HG03064 (cell line): ENCODE results near the gene SLK.

ENCODE experiments used
- ATAC-seq: cut with Tn5 transposase; IDR thresholded peaks from one replicate; pipeline ENCODE4 v1.9.1; 2021; ENCODE audit warnings: low read depth; ENCODE audit not compliant: unreplicated experiment

The SLK gene

DNA sequence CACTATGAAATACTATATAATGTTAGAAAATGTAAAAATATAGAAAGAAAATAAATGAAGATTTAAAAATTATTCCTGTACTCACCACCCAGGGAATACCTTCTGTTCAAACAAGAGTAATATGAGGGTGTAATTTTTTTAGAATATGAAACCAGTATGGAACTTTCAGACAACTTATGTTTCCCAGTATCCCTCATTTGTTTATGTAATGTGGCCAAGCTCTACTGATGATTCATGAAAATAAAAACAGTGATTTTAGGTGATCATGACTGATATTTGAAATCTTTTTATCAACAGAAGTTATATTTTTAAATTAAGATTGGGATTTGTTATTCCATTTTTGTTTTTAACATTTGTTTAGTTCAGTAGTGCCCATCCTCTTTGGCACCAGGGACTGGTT, 18.8 kb downstream of the SLK start:
- ATAC-seq = no peak

DNA sequence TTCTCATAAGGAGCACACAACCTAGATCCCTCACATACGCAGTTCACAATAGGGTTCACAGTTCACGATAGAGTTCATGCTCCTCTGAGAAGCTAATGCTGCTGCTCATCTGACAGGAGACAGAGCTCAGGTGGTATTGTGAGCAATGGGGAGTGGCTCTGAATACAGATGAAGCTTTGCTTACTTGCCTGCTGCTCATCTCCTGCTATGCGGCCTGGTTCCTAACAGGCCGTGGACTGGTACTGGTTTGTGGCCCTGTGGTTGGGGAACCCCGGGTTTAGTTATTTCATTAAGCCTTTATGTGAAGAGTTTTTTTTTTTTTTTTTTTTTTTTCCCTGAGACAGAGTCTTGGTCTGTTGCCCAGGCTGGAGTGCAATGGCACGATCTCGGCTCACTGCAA, 19.4 kb downstream of the SLK start:
- ATAC-seq = no peak

- no peak for ATAC-seq
Observed at GRCh38 chr10:103990121-103990520, 23.2 kb downstream of the SLK start.

- no peak for ATAC-seq
Observed at GRCh38 chr10:103990531-103990930, 23.6 kb downstream of the SLK start.

DNA sequence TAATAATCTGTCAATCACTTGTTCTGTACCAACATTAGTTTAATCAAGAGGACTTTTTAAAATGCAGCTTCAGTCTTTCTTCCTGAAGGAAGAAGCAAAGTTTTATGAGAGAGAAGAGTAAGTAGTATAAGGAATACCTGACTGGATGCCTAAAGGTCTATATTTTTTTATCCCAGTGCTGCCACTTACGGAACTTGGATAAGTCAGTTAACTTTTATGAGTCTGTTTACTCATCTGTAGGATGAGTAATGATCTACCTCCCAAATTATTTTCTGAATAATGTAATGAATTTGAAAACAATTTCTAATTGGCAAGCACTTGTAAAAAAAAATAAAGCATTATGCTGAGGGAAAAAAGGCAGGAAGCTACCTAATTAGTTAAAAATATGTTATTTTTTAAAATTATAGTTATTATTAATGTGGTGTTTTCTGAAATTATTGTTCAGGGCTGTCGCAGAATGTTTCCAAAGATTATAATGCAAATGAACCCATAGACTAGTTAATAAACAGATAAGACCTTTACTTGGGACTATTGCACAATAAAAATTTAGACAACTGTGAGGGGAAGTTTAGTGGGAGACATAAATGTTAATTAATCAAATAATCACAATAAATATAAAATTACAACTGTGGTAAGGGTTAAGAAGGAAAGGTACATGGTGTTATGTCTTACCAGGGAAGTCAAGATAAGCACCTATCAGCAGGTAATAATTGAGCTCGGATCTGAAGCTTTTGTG, 24.6 kb downstream of the SLK start:
- ATAC-seq = no peak

DNA sequence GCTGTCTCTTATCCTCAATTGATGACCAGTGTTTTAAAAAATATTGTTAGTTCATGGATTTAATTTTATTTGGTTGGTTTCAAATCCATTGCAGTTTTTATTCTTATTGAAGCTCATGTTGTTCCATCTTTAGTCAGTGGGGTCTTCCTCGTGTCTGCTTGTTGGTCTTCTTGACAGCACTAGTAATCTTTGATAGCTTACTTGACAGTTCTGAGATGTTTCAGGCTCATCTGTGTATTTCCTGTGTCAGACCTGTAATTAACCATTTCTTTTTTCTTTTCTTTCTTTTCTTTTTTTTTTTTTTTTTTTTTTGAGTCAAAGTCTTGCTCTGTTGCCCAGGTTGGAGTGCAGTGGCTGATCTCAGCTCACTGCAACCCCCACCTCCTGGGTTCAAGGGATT, 28.2 kb downstream of the SLK start:
- ATAC-seq = no peak

- no peak for ATAC-seq
Observed at GRCh38 chr10:103998805-103999204, 31.9 kb downstream of the SLK start.

- ATAC-seq = no peak
Observed at GRCh38 chr10:104002911-104003310, 36.0 kb downstream of the SLK start.

- ATAC-seq = no peak
Observed at GRCh38 chr10:104005172-104005863, 38.4 kb downstream of the SLK start.

- no peak for ATAC-seq
Observed at GRCh38 chr10:104011904-104012303, 45.0 kb downstream of the SLK start.

DNA sequence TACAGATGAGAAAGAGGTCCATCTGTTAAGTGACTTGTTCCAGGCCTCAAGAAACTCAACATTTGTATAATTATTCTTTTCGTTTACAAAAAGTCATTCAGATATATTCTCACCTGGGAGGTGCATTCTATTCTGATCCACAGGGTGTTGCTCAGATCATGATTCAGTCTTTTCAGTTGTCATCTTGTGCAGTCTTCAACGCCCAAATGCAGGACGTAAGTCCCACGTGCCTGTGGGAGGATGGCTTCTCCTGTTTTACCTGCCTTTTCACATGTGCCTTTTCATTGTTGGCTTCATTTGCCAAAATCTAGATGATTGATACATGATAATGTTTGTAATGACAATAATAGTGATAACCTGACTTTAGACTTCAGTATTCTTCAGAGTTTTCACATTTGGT, 46.5 kb downstream of the SLK start:
- ATAC-seq = no peak

- ATAC-seq = no peak
Observed at GRCh38 chr10:104014176-104014575, 47.2 kb downstream of the SLK start.

DNA sequence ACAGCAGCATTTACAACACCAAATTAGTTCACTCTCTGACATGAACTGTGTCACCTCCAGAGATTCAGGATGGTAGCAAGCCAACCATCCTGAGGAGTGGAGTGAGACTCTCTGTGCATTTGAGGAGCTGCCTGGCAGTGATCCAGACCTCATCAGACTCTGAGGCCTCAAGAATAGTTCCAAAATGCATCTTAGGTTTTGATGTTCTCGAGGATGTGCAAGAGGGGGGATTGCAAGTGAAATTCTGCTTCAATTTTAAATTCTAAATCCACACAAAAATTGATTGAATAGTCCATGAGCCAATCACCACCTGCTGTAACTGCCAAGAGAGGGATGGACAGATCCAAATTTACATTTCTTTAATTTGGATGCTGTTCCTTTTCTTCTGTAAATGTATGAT, 49.7 kb downstream of the SLK start:
- ATAC-seq = no peak

DNA sequence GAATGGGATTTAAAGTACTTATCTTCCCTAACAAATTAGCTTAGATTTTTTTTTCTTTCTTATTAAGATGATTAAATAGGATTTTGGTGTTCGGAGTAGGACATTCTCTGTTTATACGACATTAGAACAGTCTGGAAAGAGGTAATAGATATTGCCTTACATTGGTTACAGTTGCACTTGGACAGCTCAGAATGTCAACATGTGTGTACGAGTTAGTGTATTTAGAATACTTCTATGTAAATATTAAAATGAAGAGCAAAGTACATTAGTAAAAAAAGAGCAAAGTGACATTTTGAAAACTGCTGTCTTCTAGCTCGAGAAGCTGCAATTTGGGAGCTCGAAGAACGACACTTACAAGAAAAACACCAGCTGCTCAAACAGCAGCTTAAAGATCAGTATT, 51.5 kb downstream of the SLK start:
- ATAC-seq = no peak

DNA sequence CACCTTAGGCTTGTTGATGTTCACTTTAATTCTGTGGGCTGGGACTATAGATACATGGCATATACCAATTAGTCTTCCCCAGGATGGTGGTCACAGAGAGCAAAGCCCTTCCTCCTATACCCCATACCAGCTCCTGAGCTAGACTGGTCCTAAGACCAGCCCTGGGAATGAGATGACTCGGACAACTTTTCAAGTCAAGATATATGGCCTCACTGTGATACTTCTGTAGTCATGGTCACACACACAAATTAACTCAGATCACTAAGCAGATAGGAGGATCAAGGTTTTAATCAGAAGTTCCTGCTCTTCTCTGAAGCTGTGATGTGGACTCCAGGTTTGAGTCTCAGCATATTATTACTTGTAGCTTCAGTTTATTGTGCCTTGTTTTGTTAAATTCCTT, 53.1 kb downstream of the SLK start:
- ATAC-seq = no peak

GRCh38 chr10:104021246-104021645, 54.3 kb downstream of the SLK start:
- ATAC-seq = no peak

GRCh38 chr10:104022026-104022425, 55.1 kb downstream of the SLK start:
- no peak for ATAC-seq

- no peak for ATAC-seq
Observed at GRCh38 chr10:104025524-104025923, 58.6 kb downstream of the SLK start.

DNA sequence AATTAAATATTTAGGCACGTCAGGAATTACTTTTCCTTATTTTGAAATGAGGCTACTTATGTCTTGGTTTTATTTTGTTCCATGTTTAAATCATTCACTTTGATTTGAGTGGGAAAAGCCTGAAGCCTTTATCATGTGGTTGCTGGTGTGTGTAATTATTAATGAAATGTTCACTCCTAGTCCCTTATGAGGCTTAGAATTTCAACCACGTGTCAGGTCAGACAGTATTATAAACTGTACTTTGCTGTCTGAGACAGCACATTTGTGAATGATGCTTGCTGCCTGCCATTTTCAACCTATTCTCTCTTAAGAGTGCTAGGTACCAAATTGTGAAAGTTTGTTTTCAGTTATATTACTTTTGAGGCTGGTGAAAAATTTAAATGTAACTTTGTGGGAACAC, 59.8 kb downstream of the SLK start:
- ATAC-seq = no peak

DNA sequence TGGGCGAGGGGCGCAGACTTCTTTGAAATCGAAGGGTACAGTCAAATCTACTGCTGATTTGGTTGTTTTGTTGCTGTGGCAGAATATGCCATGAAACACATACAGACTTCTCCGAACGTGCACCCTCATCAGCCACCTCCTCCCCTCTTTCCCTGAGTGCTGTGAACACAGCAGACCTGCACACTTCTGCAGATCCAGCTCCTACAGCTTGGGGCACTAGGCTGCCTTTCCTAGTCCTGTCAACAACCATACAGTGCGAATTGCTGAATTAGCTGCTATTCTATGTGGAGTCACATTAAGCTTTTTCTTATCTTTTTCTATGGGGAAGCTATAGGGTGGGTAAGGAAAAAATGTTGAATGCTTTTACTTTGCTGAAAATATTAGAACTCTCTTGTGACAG, 61.2 kb downstream of the SLK start:
- ATAC-seq = no peak

DNA sequence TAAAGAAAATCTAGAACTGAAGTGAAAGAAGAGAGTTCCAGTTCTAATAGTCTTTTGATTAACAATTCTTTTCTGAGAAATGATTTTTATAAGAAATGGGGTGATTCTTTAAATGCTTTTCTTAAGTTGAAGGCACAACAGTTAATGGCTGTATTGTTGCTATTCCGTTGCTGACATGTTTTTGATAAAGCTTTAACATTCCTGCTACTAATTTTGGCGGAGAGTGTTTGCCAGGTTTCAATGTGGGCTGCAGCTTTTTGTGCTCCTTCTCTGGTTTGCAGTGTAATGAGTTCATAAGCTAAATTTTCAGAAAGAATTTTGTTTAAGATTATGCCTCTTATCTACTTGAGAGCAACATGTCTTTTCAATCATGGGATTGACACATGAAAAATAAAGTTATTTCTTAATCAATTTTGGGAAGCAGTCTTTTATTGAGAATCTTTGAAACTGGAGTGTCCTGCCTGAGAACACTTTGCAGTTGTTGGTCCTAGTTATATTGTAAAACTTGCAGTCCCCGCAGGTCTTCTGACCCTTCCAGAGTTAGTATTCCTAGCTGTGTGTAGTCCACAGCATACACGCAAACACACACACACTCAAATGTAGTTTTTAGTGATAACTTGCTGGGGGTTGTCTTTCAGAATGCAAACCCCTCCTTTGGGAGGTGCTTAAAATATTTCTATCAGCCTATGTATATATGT, 62.0 kb downstream of the SLK start:
- no peak for ATAC-seq

GRCh38 chr10:104029521-104029860, 62.6 kb downstream of the SLK start:
- no peak for ATAC-seq
